GM19397 (cell line): ENCODE data around the gene N4BP2.
A peak's percentile ranks its signal among the peaks of the same experiment; 100 is the strongest.

ENCODE experiments used
- ATAC-seq: cut with Tn5 transposase; IDR thresholded peaks from one replicate; pipeline ENCODE4 v1.9.1; 2021; ENCODE audit warnings: mild to moderate bottlenecking, moderate library complexity; ENCODE audit not compliant: unreplicated experiment

The N4BP2 gene

GRCh38 chr4:40149960-40150385 lies 93.3 kb downstream of the N4BP2 start:
- ATAC-seq: no peak

DNA sequence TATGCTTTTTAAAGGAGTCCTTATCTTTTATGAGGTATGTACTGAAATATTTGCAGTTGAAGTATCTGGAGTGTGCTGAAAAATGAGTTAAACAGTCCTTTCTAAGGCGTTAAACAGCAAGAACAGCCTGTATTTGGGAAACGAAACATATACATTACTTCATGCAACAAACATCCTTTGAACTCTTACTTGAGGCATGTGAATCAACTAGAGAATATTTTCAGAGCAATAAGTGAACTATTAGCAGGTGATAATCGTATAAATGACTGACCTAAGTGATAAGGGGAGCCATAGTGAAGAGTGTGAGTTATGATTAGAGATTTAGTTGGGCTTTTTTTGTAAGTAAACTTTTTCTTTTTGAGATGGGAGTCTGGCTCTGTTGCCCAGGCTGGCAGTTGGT lies 94.3 kb downstream of the N4BP2 start:
- ATAC-seq: no peak

- no peak for ATAC-seq
These were observed 96.0 kb downstream of the N4BP2 start for GRCh38 chr4:40152637-40153036.

GRCh38 chr4:40157436-40157835 lies 100.8 kb downstream of the N4BP2 start:
- no peak for ATAC-seq

GRCh38 chr4:40160258-40160657 lies 103.6 kb downstream of the N4BP2 start:
- ATAC-seq: no peak

- ATAC-seq: no peak
These were observed 107.8 kb downstream of the N4BP2 start for GRCh38 chr4:40164459-40164858.

GRCh38 chr4:40165916-40166315 lies 109.3 kb downstream of the N4BP2 start:
- ATAC-seq: no peak

- ATAC-seq: no peak
These were observed 111.4 kb downstream of the N4BP2 start for GRCh38 chr4:40168070-40168469.

GRCh38 chr4:40170588-40170987 lies 113.9 kb downstream of the N4BP2 start:
- no peak for ATAC-seq

- peak; percentile 62 for ATAC-seq
These were observed 116.8 kb downstream of the N4BP2 start for GRCh38 chr4:40173470-40173875.

DNA sequence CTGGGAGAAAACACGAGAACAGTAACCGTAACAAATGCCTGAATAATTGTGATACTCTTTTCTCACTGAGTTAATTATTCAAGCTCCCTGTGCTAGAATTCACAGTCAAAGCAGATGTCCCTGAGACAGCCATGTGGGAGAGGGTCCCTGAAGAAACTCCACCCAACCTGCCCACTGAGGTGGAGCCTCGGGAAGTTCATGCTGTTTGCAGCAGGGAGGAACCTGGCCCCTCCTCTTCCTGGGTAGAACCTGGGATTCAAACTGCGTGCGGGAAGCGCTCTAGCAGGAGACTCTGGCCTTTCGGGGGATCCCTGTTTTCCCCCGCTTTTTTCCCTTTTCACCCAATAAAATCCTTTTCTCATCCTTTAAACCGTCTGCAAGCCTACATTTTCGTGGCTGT lies 120.0 kb downstream of the N4BP2 start:
- no peak for ATAC-seq

- ATAC-seq: no peak
These were observed 120.9 kb downstream of the N4BP2 start for GRCh38 chr4:40177591-40177990.

GRCh38 chr4:40178672-40179071 lies 122.0 kb downstream of the N4BP2 start:
- no peak for ATAC-seq

DNA sequence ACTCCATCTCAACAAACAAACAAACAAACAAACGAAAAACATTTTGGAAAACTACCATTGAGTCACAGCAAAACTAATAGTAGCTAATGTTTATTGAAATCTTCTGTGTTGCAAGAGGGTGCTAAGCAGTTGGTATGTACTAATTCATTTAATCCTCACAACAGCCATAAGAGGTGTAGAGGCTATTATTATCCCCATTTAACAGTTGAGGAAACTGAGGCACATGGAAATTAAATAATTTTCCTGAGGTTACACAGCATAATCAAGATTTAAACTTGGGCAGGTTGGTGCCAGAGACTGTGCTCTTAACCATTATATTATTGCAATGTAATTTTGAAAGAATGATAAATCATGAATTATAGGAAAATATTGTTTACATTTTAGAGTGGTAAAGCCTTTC lies 122.7 kb downstream of the N4BP2 start:
- no peak for ATAC-seq

DNA sequence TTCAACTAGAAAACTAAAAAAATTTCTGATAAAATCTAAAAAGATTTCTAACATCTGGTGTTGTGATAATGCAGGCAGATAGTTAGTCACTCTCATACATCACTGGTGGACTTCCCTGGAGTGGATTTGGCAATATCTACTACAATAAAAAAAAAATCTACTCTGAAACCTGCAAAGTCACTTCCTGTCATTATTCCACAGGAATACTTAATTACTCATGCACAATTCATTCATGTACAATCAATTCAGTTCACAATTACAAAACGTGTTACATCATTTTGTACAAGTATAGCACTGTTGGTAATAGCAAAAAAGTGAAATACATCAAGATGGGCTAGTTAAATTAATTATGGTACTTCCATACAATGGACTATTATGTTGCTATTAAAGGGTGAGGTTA lies 123.7 kb downstream of the N4BP2 start:
- ATAC-seq: no peak

DNA sequence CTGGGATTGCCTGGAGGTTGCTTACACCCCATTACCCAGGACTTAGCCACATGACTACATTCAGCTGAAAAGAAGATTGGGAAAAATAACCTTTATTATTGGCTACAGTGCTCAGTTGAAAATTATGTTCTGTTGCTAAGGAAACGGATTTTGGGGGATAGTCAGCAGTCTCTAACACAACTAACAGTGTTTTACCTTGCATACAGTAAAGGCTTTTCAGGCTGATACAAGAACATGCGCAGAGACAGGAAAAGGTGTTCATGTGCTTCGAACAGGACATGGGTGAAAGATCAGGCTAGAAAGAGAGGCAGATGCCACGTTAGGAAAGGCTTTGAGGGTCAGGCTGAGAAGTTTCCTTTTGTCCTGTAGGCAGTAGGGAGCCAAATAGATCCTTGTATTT lies 125.4 kb downstream of the N4BP2 start:
- ATAC-seq: no peak

DNA sequence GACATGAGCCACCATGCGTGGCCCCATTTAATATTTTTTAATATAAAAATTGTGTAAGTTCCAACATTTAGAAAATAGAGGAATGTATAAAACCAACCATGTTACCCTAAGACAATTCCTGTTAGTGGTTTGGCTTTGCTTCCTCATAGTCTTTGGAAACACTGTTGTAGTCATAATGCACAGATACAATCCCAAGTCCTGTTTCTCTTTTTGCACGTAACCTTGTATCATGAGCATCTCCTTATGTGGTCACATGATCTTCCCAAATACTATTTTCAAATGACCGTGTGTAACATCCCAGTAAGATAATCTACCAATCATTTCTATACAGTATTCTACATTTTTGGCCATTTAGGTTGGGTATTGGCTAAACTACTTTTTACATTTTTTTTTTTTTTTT lies 126.3 kb downstream of the N4BP2 start:
- no peak for ATAC-seq

DNA sequence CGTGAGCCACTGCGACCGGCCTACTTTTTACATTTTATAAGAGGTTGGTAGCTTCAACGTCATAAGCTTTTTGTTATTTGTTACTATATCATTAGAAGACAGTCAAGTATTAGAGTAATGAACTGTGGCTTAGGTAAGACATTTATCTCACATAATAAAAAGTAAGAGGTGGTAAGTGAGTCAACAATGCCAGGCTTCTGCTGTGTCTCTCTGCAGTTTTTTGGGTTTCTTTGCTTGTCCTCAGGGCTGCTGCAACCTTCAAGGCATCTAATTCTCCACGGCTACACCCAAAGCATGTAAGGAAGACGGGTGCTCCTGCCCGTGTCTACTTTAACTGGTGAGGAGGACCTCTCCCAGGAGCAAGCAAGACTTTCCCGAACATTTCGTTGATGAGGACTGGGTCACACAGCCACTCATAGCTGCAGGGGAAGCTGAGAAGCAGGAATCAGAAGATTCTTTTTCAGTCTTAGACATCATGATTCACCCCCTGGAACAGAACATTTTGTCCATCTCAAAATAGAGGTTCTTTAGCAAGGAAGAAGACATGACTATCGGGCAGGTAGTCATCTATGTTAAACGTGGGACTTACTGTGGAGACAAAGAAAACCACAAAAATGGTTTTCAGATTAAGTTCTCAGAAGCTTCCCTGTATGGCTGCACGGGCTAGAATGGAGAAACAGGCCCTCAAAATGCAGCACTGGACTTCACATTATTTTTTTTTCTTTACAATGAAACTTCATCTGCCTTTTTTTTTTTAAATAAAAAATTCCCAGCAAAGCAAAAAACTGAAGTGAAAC lies 127.2 kb downstream of the N4BP2 start:
- ATAC-seq: no peak

DNA sequence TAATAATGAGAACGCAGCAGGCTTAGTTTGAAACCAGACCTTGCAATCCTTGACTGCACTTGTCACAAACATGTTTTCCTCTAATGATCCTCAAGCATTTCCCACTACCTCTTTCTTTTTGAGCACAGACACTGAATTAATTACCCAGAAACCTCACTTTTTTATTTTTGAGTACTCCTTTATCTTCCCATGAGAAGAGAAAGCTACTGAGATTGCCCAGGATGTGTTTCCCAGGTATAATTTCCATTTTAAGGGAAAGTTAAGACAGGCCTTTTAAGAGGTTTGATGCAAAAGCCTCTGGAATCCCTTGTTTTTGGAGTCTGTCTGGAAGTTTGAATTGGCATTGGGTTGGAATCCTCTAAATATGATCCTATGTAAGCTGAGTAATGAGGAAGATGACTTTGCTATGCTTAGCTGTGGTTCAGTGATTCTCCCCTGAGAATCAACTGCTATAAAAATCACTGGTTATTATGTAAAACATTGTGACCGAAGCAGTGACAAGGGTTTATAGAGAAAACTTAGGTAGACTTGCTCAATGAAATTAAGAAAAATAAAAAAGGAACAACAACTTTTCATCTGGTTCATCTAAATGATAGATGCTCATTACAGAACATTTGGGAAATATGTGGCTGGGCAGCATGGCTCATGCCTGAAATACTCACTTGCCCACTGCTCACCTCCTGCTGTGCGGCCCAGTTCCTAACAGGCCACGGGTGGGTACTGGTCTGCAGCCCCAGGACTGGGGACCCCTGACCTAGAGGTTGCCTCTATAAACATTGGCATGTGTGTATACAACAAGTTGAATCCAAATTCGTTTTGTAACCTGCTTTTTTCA lies 129.4 kb downstream of the N4BP2 start:
- ATAC-seq: peak; percentile 50

DNA sequence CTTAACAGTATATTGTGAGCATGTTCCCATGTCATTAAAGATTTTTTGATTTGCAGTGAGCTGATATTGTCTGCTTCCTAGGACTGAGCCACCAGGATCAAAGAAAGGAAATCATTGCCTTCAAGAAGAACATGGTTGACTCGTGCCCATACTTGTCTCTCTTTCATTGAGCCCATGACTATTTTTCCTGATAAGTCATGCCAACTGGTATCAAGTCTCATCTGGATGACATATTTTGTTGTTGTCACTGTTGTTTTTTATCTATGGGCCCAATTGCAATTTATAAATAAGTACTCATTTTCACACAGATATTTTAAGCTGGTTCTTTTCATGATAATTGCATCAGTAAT lies 130.0 kb downstream of the N4BP2 start:
- ATAC-seq: no peak

GRCh38 chr4:40187386-40187906 lies 130.8 kb downstream of the N4BP2 start:
- no peak for ATAC-seq

GRCh38 chr4:40190019-40190418 lies 133.4 kb downstream of the N4BP2 start:
- ATAC-seq: no peak
